HTERT RPE-1 (cell line): ENCODE measurements around the gene PCDHB15.
"Not testable (repeated sequence)": the region's sequence is repeated elsewhere in the genome, so short reads cannot be mapped to it uniquely, and the experiment has no call there.

Source experiments
- in situ Hi-C: fragments of 300-500 bp; cut with MboI; formaldehyde crosslinking; loops from 4 replicates; pipeline ENCODE4 v1.14.3; 2020; ENCODE audit warnings: low sequenced_read_pairs

Gene PCDHB15

GRCh38 chr5:141245250-141245717, at the start of gene PCDHB15:
TSS of gene PCDHB15 (plus strand) at chr5:141245395. CDS start at chr5:141245579, 184 bp downstream.
- in situ Hi-C loops = no loop called here

GRCh38 chr5:141196363-141196762, 48.8 kb upstream of the PCDHB15 start:
- in situ Hi-C loops = no loop called here

GRCh38 chr5:141199359-141200235, 45.6 kb upstream of the PCDHB15 start, which contains the start of gene PCDHB11:
TSS of gene PCDHB11 (plus strand) at chr5:141199627. CDS start at chr5:141199775, 148 bp downstream.
- in situ Hi-C loops = no loop called here

- in situ Hi-C loops = not testable (repeated sequence)
These were observed 44.1 kb upstream of the PCDHB15 start for GRCh38 chr5:141201126-141201525.

DNA sequence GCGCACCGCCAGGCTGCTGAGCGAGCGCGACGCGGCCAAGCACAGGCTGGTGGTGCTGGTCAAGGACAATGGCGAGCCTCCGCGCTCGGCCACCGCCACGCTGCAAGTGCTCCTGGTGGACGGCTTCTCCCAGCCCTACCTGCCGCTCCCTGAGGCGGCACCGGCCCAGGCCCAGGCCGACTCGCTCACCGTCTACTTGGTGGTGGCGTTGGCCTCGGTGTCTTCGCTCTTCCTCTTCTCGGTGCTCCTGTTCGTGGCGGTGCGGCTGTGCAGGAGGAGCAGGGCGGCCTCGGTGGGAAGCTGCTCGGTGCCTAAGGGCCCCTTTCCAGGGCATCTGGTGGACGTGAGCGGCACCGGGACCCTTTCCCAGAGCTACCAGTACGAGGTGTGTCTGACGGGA, 43.5 kb upstream of the PCDHB15 start:
- in situ Hi-C loops = not testable (repeated sequence)

- in situ Hi-C loops = no loop called here
These were observed 36.7 kb upstream of the PCDHB15 start, which contains the start of gene PCDHB12 for GRCh38 chr5:141208478-141208877. TSS of gene PCDHB12 (plus strand) at chr5:141208719. CDS start at chr5:141208908, 189 bp downstream.

DNA sequence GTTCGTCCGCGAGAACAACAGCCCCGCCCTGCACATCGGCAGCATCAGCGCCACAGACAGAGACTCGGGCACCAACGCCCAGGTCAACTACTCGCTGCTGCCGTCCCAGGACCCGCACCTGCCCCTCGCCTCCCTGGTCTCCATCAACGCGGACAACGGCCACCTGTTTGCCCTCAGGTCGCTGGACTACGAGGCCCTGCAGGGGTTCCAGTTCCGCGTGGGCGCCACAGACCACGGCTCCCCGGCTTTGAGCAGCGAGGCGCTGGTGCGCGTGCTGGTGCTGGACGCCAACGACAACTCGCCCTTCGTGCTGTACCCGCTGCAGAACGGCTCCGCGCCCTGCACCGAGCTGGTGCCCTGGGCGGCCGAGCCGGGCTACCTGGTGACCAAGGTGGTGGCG, 34.9 kb upstream of the PCDHB15 start:
- in situ Hi-C loops = not testable (repeated sequence)

DNA sequence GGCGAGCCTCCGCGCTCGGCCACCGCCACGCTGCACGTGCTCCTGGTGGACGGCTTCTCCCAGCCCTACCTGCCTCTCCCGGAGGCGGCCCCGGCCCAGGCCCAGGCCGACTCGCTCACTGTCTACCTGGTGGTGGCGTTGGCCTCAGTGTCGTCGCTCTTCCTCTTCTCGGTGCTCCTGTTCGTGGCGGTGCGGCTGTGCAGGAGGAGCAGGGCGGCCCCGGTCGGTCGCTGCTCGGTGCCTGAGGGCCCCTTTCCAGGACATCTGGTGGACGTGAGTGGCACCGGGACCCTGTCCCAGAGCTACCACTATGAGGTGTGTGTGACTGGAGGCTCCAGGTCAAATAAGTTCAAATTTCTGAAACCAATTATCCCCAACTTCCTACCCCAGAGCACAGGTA, 34.3 kb upstream of the PCDHB15 start:
- in situ Hi-C loops = not testable (repeated sequence)

DNA sequence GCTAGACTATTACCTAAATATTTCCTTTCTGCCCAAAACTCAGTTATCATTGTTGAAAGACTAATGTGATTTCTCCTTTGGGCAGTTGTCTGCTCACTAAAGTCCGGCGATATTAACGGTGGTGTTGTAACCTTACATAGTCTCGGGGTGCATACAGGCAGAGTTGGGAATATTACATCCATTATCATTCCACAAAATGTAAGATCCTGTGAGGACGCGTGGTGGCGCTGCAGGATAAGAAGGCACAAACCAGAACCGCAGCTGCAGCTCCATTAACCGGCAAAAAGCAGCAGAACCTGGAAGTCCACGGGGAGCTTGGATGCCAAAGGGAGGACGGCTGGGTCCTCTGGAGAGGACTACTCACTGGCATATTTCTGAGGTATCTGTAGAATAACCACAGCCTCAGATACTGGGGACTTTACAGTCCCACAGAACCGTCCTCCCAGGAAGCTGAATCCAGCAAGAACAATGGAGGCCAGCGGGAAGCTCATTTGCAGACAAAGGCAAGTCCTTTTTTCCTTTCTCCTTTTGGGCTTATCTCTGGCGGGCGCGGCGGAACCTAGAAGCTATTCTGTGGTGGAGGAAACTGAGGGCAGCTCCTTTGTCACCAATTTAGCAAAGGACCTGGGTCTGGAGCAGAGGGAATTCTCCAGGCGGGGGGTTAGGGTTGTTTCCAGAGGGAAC, 31.4 kb upstream of the PCDHB15 start, which contains the start of gene PCDHB13:
TSS of gene PCDHB13 (plus strand) at position 264 of the 684 bp plus-strand sequence. CDS start at position 469, 205 bp downstream.
- in situ Hi-C loops = not testable (repeated sequence)

DNA sequence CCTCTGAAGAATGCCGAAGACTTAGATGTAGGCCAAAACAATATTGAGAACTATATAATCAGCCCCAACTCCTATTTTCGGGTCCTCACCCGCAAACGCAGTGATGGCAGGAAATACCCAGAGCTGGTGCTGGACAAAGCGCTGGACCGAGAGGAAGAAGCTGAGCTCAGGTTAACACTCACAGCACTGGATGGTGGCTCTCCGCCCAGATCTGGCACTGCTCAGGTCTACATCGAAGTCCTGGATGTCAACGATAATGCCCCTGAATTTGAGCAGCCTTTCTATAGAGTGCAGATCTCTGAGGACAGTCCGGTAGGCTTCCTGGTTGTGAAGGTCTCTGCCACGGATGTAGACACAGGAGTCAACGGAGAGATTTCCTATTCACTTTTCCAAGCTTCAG, 30.6 kb upstream of the PCDHB15 start:
- in situ Hi-C loops = not testable (repeated sequence)

DNA sequence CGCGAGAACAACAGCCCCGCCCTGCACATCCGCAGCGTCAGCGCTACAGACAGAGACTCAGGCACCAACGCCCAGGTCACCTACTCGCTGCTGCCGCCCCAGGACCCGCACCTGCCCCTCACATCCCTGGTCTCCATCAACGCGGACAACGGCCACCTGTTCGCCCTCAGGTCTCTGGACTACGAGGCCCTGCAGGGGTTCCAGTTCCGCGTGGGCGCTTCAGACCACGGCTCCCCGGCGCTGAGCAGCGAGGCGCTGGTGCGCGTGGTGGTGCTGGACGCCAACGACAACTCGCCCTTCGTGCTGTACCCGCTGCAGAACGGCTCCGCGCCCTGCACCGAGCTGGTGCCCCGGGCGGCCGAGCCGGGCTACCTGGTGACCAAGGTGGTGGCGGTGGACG, 29.7 kb upstream of the PCDHB15 start:
- in situ Hi-C loops = not testable (repeated sequence)

DNA sequence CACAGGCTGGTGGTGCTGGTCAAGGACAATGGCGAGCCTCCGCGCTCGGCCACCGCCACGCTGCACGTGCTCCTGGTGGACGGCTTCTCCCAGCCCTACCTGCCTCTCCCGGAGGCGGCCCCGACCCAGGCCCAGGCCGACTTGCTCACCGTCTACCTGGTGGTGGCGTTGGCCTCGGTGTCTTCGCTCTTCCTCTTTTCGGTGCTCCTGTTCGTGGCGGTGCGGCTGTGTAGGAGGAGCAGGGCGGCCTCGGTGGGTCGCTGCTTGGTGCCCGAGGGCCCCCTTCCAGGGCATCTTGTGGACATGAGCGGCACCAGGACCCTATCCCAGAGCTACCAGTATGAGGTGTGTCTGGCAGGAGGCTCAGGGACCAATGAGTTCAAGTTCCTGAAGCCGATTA, 29.2 kb upstream of the PCDHB15 start:
- in situ Hi-C loops = not testable (repeated sequence)

DNA sequence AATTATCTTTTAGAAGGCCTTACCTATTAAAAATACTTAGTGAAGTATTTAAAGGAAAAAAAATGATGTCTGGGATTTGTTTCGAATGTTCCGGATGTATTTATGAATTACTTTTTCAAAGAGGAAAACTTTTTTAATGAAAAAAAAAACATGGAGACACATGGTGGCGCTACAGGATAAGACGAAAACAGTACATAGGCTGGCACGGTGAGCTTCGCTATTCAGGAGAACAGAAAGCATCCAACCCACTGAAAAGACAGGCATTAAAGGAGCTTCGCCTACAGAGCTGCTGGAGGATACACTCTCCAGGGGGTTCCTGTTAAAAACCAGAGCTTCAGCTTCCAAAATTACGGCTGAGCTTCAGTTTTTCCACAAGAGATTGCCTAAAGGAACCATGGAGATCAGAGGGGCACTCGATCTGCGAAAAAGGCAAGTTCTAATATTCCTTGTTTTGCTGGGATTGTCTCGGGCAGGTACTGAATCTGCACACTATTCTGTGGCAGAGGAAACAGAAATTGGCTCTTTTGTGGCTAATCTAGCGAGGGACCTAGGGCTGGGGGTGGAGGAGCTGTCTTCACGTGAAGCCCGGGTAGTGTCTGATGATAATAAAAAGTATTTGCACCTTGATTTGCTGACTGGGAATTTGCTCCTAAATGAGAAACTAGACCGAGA, 21.9 kb upstream of the PCDHB15 start, which contains the start of gene PCDHB14:
TSS of gene PCDHB14 (plus strand) at position 232 of the 672 bp plus-strand sequence. CDS start at position 395, 163 bp downstream.
- in situ Hi-C loops = no loop called here

GRCh38 chr5:141224844-141225243, 20.4 kb upstream of the PCDHB15 start:
- in situ Hi-C loops = not testable (repeated sequence)

DNA sequence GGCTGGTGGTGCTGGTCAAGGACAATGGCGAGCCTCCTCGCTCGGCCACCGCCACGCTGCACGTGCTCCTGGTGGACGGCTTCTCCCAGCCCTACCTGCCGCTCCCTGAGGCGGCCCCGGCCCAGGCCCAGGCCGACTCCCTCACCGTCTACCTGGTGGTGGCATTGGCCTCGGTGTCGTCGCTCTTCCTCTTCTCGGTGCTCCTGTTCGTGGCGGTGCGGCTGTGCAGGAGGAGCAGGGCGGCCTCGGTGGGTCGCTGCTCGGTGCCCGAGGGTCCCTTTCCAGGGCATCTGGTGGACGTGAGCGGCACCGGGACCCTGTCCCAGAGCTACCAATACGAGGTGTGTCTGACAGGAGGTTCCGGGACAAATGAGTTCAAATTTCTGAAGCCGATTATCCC, 19.8 kb upstream of the PCDHB15 start:
- in situ Hi-C loops = not testable (repeated sequence)

DNA sequence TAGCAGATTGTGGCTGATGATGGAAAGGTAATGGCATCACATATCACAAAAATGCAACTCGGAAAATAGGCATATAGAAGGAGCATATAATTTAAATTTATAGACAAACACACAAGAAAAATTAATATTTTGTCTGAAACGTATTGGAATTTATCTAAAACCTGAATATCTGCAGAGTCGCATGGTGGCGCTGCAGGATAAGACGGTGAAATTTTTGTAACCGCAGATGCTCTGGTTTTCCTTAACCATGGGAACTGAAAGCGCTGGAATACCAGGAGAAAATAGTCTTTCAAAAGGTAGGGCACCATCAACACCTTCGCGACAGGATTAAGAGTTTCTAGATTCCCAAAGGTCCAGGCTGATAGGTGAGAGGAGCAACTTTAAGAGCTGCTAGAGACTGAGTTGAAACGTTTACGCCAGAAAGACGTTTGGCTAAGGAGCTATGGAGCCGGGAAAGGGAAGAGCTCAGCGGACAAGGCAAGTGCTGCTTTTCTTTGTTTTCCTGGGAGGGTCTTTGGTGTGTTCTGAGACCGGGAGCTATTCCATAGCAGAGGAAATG, 11.0 kb upstream of the PCDHB15 start:
- in situ Hi-C loops = no loop called here

- in situ Hi-C loops = not testable (repeated sequence)
These were observed 9.3 kb upstream of the PCDHB15 start for GRCh38 chr5:141235922-141236321.

- in situ Hi-C loops = no loop called here
These were observed 8.5 kb upstream of the PCDHB15 start for GRCh38 chr5:141236516-141237313.

GRCh38 chr5:141241496-141241895, 3.7 kb upstream of the PCDHB15 start:
- in situ Hi-C loops = no loop called here

DNA sequence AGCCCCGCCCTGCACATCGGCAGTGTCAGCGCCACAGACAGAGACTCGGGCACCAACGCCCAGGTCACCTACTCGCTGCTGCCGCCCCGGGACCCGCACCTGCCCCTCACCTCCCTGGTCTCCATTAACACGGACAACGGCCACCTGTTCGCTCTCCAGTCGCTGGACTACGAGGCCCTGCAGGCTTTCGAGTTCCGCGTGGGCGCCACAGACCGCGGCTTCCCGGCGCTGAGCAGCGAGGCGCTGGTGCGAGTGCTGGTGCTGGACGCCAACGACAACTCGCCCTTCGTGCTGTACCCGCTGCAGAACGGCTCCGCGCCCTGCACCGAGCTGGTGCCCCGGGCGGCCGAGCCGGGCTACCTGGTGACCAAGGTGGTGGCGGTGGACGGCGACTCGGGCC, 1.8 kb downstream of the PCDHB15 start:
- in situ Hi-C loops = not testable (repeated sequence)
